Esophagus muscularis mucosa (tissue), 4 donors: ENCODE data around the gene HINT1.

Experiments used
- CTCF ChIP-seq, 3 experiments: fragments of 200-600 bp in 2 of 3; fragments of 450-650 bp in 1 of 3; sonication (generic) in 2 of 3; IDR thresholded peaks; one replicate each; pipeline ENCODE4 v1.5.1; 2017 to 2019; ENCODE audit warnings: antibody characterized with exemption in 3 of 3, mild to moderate bottlenecking in 2 of 3, moderate library complexity in 1 of 3
- EP300 ChIP-seq: sonication (generic); formaldehyde crosslinking; IDR thresholded peaks from one replicate; pipeline ENCODE4 v1.6.1; 2017; ENCODE audit warnings: antibody characterized with exemption
- POLR2A ChIP-seq: fragments of 450-650 bp; IDR thresholded peaks from one replicate; pipeline ENCODE4 v1.6.1; 2017; ENCODE audit warnings: antibody characterized with exemption, moderate library complexity, mild to moderate bottlenecking, low read depth
- POLR2AphosphoS5 ChIP-seq, 2 donors: sonication (generic); formaldehyde crosslinking; IDR thresholded peaks; one replicate each; pipeline ENCODE4 v1.6.1; 2017; ENCODE audit warnings: antibody characterized with exemption in 2 of 2

GRCh38 chr5:131206772-131207171, 41.7 kb upstream of the HINT1 start:
- TF ChIP-seq POLR2AphosphoS5 (IDR thresholded peaks at IDR 0.05) (no peak), CTCF (IDR thresholded peaks at IDR 0.05) (no peak), EP300 (no peak), POLR2A (no peak)
